ENCODE data around the gene CLIC6. TPM values are rescaled to one million over a fixed set of nuclear protein-coding genes. Genes with fewer than 3 reads are reported as not detected.

The CLIC6 gene
- total RNA-seq, 1 experiment from 2014 or later = not detected

- no peak overlapping the region for H3K9ac ChIP-seq (ENCODE audit: low read length)
- H3K4me2 ChIP-seq (ENCODE audit: low read depth, low read length, poor library complexity, severe bottlenecking) = no peak overlapping the region
- H3K27ac ChIP-seq (ENCODE audit: low read length) = no peak overlapping the region
- no peak overlapping the region for H2AFZ ChIP-seq (ENCODE audit: low read length)
- H3K4me3 ChIP-seq (ENCODE audit: low read length) = no peak overlapping the region
- no peaks in the 10 kb centered on the region for H3K9me2 ChIP-seq (replicated peaks; ENCODE audit: insufficient read depth, low read length)
- H3K4me1 ChIP-seq (ENCODE audit: low read length) = no peaks in the 10 kb centered on the region
- no peaks in the 10 kb centered on the region for H4K20me1 ChIP-seq (ENCODE audit: insufficient read depth, low read depth, low read length)
- no peaks in the 10 kb centered on the region for H3K27me3 ChIP-seq (ENCODE audit: low read length)
- no peak for DNase-seq
- H3K36me3 ChIP-seq (ENCODE audit: insufficient read depth, low read length) = no peaks in the 10 kb centered on the region
- H3K9me3 ChIP-seq (ENCODE audit: low read length) = no peaks in the 10 kb centered on the region
- no peaks in the 10 kb centered on the region for H3K79me2 ChIP-seq (ENCODE audit: low read length)
Measured at GRCh38 chr21:34730194-34730593, 61.4 kb downstream of the CLIC6 start.

- Histone ChIP-seq H3K4me3 (ENCODE audit: low read length) (no peak overlapping the region), H3K9me2 (replicated peaks; ENCODE audit: insufficient read depth, low read length) (no peaks in the 10 kb centered on the region), H2AFZ (ENCODE audit: low read length) (no peak overlapping the region), H3K4me1 (ENCODE audit: low read length) (no peaks in the 10 kb centered on the region), H3K27me3 (ENCODE audit: low read length) (no peaks in the 10 kb centered on the region), H3K27ac (ENCODE audit: low read length) (no peak overlapping the region), H3K4me2 (ENCODE audit: low read depth, low read length, poor library complexity, severe bottlenecking) (no peak overlapping the region), H3K9ac (ENCODE audit: low read length) (no peak overlapping the region), H3K36me3 (ENCODE audit: insufficient read depth, low read length) (no peaks in the 10 kb centered on the region), H4K20me1 (ENCODE audit: insufficient read depth, low read depth, low read length) (no peaks in the 10 kb centered on the region), H3K9me3 (ENCODE audit: low read length) (no peaks in the 10 kb centered on the region), H3K79me2 (ENCODE audit: low read length) (no peaks in the 10 kb centered on the region)
- DNase-seq = no peak
Measured at GRCh38 chr21:34730756-34731445, 62.1 kb downstream of the CLIC6 start.

DNA sequence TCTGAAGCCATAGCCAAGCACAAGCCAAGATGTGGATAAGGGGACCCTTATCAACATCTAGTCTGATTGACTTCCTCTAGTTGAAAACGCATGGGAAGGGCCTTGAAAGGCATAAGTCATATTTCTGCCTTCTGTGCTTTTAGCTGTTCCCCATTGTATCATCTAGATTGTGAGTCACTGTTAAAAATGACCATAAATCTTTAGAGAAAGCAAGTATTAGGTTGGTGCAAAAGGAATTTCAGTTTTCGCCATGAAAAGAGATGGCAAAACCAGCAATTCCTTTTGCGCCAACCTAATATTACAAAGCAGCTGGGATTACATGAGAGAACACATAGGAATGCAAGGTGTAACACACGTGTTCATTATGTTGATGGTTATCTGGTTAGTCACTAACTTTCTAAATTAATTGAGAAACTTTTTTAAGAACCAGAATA lies 63.6 kb downstream of the CLIC6 start:
- no peaks in the 10 kb centered on the region for H3K27me3 ChIP-seq (ENCODE audit: low read length)
- no peaks in the 10 kb centered on the region for H3K4me1 ChIP-seq (ENCODE audit: low read length)
- no peak for DNase-seq
- H3K9ac ChIP-seq (ENCODE audit: low read length) = no peak overlapping the region
- no peaks in the 10 kb centered on the region for H3K79me2 ChIP-seq (ENCODE audit: low read length)
- no peaks in the 10 kb centered on the region for H3K36me3 ChIP-seq (ENCODE audit: insufficient read depth, low read length)
- no peak overlapping the region for H3K4me3 ChIP-seq (ENCODE audit: low read length)
- no peaks in the 10 kb centered on the region for H4K20me1 ChIP-seq (ENCODE audit: insufficient read depth, low read depth, low read length)
- no peaks in the 10 kb centered on the region for H3K9me2 ChIP-seq (replicated peaks; ENCODE audit: insufficient read depth, low read length)
- H3K9me3 ChIP-seq (ENCODE audit: low read length) = no peaks in the 10 kb centered on the region
- no peak overlapping the region for H3K27ac ChIP-seq (ENCODE audit: low read length)
- no peak overlapping the region for H2AFZ ChIP-seq (ENCODE audit: low read length)
- no peak overlapping the region for H3K4me2 ChIP-seq (ENCODE audit: low read depth, low read length, poor library complexity, severe bottlenecking)

GRCh38 chr21:34733852-34734251 lies 65.1 kb downstream of the CLIC6 start:
- Histone ChIP-seq H2AFZ (ENCODE audit: low read length) (no peak overlapping the region), H3K27me3 (ENCODE audit: low read length) (no peaks in the 10 kb centered on the region), H3K9me2 (replicated peaks; ENCODE audit: insufficient read depth, low read length) (no peaks in the 10 kb centered on the region), H3K9ac (ENCODE audit: low read length) (no peak overlapping the region), H3K27ac (ENCODE audit: low read length) (no peak overlapping the region), H3K4me1 (ENCODE audit: low read length) (no peaks in the 10 kb centered on the region), H3K36me3 (ENCODE audit: insufficient read depth, low read length) (no peaks in the 10 kb centered on the region), H4K20me1 (ENCODE audit: insufficient read depth, low read depth, low read length) (no peaks in the 10 kb centered on the region), H3K4me2 (ENCODE audit: low read depth, low read length, poor library complexity, severe bottlenecking) (no peak overlapping the region), H3K4me3 (ENCODE audit: low read length) (no peak overlapping the region), H3K9me3 (ENCODE audit: low read length) (no peaks in the 10 kb centered on the region), H3K79me2 (ENCODE audit: low read length) (no peaks in the 10 kb centered on the region)
- DNase-seq = no peak

GRCh38 chr21:34734696-34735095 lies 65.9 kb downstream of the CLIC6 start:
- no peak overlapping the region for H3K4me3 ChIP-seq (ENCODE audit: low read length)
- H4K20me1 ChIP-seq (ENCODE audit: insufficient read depth, low read depth, low read length) = no peaks in the 10 kb centered on the region
- no peak for DNase-seq
- H3K9me2 ChIP-seq (replicated peaks; ENCODE audit: insufficient read depth, low read length) = no peaks in the 10 kb centered on the region
- H3K27ac ChIP-seq (ENCODE audit: low read length) = no peak overlapping the region
- H3K9me3 ChIP-seq (ENCODE audit: low read length) = no peaks in the 10 kb centered on the region
- no peak overlapping the region for H2AFZ ChIP-seq (ENCODE audit: low read length)
- no peaks in the 10 kb centered on the region for H3K36me3 ChIP-seq (ENCODE audit: insufficient read depth, low read length)
- no peaks in the 10 kb centered on the region for H3K4me1 ChIP-seq (ENCODE audit: low read length)
- H3K9ac ChIP-seq (ENCODE audit: low read length) = no peak overlapping the region
- no peaks in the 10 kb centered on the region for H3K79me2 ChIP-seq (ENCODE audit: low read length)
- no peaks in the 10 kb centered on the region for H3K27me3 ChIP-seq (ENCODE audit: low read length)
- no peak overlapping the region for H3K4me2 ChIP-seq (ENCODE audit: low read depth, low read length, poor library complexity, severe bottlenecking)

GRCh38 chr21:34736116-34736874 lies 67.5 kb downstream of the CLIC6 start:
- Histone ChIP-seq H2AFZ (ENCODE audit: low read length) (no peak overlapping the region), H3K27me3 (ENCODE audit: low read length) (no peaks in the 10 kb centered on the region), H3K79me2 (ENCODE audit: low read length) (no peaks in the 10 kb centered on the region), H3K27ac (ENCODE audit: low read length) (no peak overlapping the region), H3K4me2 (ENCODE audit: low read depth, low read length, poor library complexity, severe bottlenecking) (no peak overlapping the region), H4K20me1 (ENCODE audit: insufficient read depth, low read depth, low read length) (no peaks in the 10 kb centered on the region), H3K9me3 (ENCODE audit: low read length) (no peaks in the 10 kb centered on the region), H3K4me1 (ENCODE audit: low read length) (no peaks in the 10 kb centered on the region), H3K4me3 (ENCODE audit: low read length) (no peak overlapping the region), H3K36me3 (ENCODE audit: insufficient read depth, low read length) (no peaks in the 10 kb centered on the region), H3K9ac (ENCODE audit: low read length) (no peak overlapping the region), H3K9me2 (replicated peaks; ENCODE audit: insufficient read depth, low read length) (no peaks in the 10 kb centered on the region)
- DNase-seq = no peak

DNA sequence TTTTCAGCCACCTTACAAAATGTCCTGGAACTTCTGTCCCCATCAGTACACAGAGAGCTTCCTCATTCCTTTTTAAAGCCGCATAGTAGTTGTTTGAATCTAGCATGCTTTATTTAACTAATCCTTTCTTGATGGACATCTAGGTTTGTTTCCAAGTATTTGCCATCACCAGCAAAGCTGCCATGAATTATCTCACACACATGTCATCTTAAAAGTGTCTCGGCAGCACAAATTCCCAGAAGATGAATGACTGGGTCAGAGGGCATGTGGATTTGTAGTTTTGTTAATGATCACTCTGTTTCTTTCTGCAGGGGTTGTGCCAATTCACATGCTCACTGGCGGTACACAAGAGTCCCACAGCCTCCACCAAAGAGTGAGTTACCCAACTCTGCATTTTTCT lies 68.3 kb downstream of the CLIC6 start:
- Histone ChIP-seq H3K4me2 (ENCODE audit: low read depth, low read length, poor library complexity, severe bottlenecking) (no peak overlapping the region), H3K79me2 (ENCODE audit: low read length) (no peaks in the 10 kb centered on the region), H3K36me3 (ENCODE audit: insufficient read depth, low read length) (no peaks in the 10 kb centered on the region), H3K9me3 (ENCODE audit: low read length) (no peaks in the 10 kb centered on the region), H2AFZ (ENCODE audit: low read length) (no peak overlapping the region), H3K9ac (ENCODE audit: low read length) (no peak overlapping the region), H3K4me1 (ENCODE audit: low read length) (no peaks in the 10 kb centered on the region), H3K4me3 (ENCODE audit: low read length) (no peak overlapping the region), H3K27ac (ENCODE audit: low read length) (no peak overlapping the region), H3K27me3 (ENCODE audit: low read length) (no peaks in the 10 kb centered on the region), H3K9me2 (replicated peaks; ENCODE audit: insufficient read depth, low read length) (no peaks in the 10 kb centered on the region), H4K20me1 (ENCODE audit: insufficient read depth, low read depth, low read length) (no peaks in the 10 kb centered on the region)
- DNase-seq = no peak

DNA sequence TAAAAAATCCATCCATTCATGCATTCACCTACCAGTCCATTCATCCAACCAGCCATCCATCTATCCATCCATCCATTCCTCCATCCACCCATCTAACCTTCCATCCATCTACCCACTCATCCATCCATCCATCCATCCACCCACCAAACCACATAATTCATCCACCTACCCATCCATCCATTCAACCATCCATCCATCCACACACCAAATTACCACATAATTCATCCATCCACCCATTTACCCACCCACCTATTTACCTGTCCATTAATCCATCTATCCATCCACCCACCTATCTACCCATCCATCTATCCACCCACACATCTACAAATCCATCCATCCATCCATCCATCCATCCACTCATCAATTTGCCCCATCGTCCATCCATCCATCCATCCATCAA lies 71.4 kb downstream of the CLIC6 start:
- Histone ChIP-seq H2AFZ (ENCODE audit: low read length) (no peak overlapping the region), H3K4me3 (ENCODE audit: low read length) (no peak overlapping the region), H3K27ac (ENCODE audit: low read length) (no peak overlapping the region), H3K36me3 (ENCODE audit: insufficient read depth, low read length) (no peaks in the 10 kb centered on the region), H3K4me2 (ENCODE audit: low read depth, low read length, poor library complexity, severe bottlenecking) (no peak overlapping the region), H3K9ac (ENCODE audit: low read length) (no peak overlapping the region), H3K4me1 (ENCODE audit: low read length) (no peaks in the 10 kb centered on the region), H3K9me2 (replicated peaks; ENCODE audit: insufficient read depth, low read length) (no peaks in the 10 kb centered on the region), H3K79me2 (ENCODE audit: low read length) (no peaks in the 10 kb centered on the region), H3K9me3 (ENCODE audit: low read length) (no peaks in the 10 kb centered on the region), H4K20me1 (ENCODE audit: insufficient read depth, low read depth, low read length) (no peaks in the 10 kb centered on the region), H3K27me3 (ENCODE audit: low read length) (no peaks in the 10 kb centered on the region)
- no peak for DNase-seq

All from Karpas-422 (cell line).